ENCODE data around the gene GGA2.
A peak's percentile ranks its signal among the peaks of the same experiment; 100 is the strongest.

Gene GGA2

DNA sequence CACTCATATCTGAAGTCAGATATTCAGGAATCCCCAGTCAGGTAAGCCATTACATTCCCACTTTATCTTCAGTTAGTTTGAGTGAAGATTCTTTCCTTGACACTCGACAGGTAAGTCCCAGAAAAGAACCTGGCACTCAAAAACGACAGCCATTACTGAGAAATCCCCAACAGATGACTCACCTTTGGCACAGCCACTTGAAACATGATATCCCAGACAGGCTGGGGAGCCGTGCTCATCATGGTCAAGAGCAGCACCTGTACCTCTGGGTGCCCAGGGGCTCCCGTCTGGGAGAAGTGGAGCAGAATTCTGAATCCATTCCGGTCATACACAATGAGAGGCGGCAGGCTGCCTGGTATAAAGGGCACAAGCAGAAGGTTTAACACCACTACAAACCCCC is 40.5 kb downstream of the GGA2 start (continued):
- peak; percentile 67 for TF ChIP-seq ZNF600 (tag by site-specific recombination; IDR thresholded peaks at IDR 0.05)
- peak; percentile 92 for TF ChIP-seq SCRT2 (tag by site-specific recombination; IDR thresholded peaks at IDR 0.05)

DNA sequence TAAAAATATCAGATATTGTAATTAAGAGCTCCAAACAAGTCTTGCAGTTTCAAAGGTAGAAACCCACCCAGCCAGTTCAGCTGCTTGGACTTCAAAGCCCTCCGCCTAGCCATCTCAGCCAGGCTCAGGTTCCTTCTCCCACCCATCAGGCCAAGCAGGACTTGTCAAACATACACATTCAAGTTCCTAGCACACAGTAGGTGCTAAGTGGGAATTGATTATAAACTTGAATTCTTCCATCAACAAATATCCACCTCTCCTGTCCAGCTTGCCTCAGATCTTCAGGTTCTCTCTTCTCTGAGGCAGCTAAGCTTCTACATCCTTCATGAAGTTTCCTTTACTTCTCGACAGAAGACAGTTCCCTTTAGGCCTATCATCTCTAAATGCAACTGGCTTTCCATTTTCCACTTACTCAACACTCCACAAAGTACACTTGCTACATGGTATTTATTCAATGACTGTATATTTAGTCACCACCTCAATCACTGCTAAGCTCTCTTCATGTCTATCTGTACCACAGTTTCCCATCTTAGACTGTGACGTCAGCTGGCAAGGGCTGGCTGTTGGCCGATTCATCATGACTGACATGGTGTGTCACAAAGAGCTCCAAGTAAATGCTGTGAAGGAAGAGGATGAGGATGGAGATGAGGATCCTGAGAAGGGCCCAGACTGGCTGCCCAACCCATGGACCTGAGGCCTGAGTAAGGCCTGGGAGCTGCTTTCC is 44.0 kb downstream of the GGA2 start:
- TF ChIP-seq ZNF324 (tag by site-specific recombination; IDR thresholded peaks at IDR 0.05) (no peak), ZBTB48 (tag by site-specific recombination; IDR thresholded peaks at IDR 0.05) (no peak), ZBTB8A (tag by site-specific recombination; IDR thresholded peaks at IDR 0.05) (no peak), RBAK (tag by site-specific recombination; IDR thresholded peaks at IDR 0.05) (no peak), ZIC2 (tag by site-specific recombination; IDR thresholded peaks at IDR 0.05) (no peak)

GRCh38 chr16:23465179-23465578 is 45.1 kb downstream of the GGA2 start:
- H3K9me3 ChIP-seq (ENCODE audit: control insufficient read depth, insufficient read depth, low read depth, low read length): no peaks in the 10 kb centered on the region
- no peak overlapping the region for H3K27ac ChIP-seq (ENCODE audit: extremely low read depth, low read depth, low read length)
- no peak for TF ChIP-seq HOXA7 (CRISPR knock-in tag; IDR thresholded peaks at IDR 0.05; ENCODE audit: borderline replicate concordance)
- TF ChIP-seq ZNF16 (tag by site-specific recombination; IDR thresholded peaks at IDR 0.05; ENCODE audit: low read depth): no peak
- no peak for TF ChIP-seq YY1 (tag by site-specific recombination; IDR thresholded peaks at IDR 0.05)
- TF ChIP-seq, protein P1, sequence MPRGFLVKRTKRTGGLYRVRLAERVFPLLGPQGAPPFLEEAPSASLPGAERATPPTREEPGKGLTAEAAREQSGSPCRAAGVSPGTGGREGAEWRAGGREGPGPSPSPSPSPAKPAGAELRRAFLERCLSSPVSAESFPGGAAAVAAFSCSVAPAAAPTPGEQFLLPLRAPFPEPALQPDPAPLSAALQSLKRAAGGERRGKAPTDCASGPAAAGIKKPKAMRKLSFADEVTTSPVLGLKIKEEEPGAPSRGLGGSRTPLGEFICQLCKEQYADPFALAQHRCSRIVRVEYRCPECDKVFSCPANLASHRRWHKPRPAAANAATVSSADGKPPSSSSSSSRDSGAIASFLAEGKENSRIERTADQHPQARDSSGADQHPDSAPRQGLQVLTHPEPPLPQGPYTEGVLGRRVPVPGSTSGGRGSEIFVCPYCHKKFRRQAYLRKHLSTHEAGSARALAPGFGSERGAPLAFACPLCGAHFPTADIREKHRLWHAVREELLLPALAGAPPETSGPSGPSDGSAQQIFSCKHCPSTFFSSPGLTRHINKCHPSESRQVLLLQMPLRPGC (tag by site-specific recombination; IDR thresholded peaks at IDR 0.05): no peak
- no peak for TF ChIP-seq ZNF707 (tag by site-specific recombination; IDR thresholded peaks at IDR 0.05)
- TF ChIP-seq KLF16 (tag by site-specific recombination; IDR thresholded peaks at IDR 0.05): no peak
- TF ChIP-seq ZBTB48 (tag by site-specific recombination; IDR thresholded peaks at IDR 0.05): no peak
- no peak for TF ChIP-seq GFI1B (tag by site-specific recombination; IDR thresholded peaks at IDR 0.05)
- no peak for TF ChIP-seq ZFP37 (tag by site-specific recombination; IDR thresholded peaks at IDR 0.05)
- TF ChIP-seq ZBTB49 (tag by site-specific recombination; IDR thresholded peaks at IDR 0.05; ENCODE audit: low read depth): no peak
- no peak for TF ChIP-seq ZNF274 (IDR thresholded peaks at IDR 0.05; ENCODE audit: low read length)
- TF ChIP-seq ZNF274 (tag by site-specific recombination; IDR thresholded peaks at IDR 0.05; ENCODE audit: borderline replicate concordance): no peak
- TF ChIP-seq ZNF426 (tag by site-specific recombination; IDR thresholded peaks at IDR 0.05): no peak
- no peak for TF ChIP-seq ZBTB44 (tag by site-specific recombination; IDR thresholded peaks at IDR 0.05)
- TF ChIP-seq ZNF433 (tag by site-specific recombination; IDR thresholded peaks at IDR 0.05; ENCODE audit: low read depth): no peak
- peaks cover 6 to 60% of the 10 kb centered on the region in 2 experiments for H3K36me3 ChIP-seq (ENCODE audit: control insufficient read depth in 2 of 2, insufficient read depth in 1 of 2, low read length in 2 of 2)
- POLR2A ChIA-PET: no interaction called here
- no peak overlapping the region for H3K4me3 ChIP-seq (ENCODE audit: low read depth, low read length)
- CTCF ChIA-PET: no interaction called here
- no peaks in the 10 kb centered on the region for H3K4me1 ChIP-seq (ENCODE audit: control insufficient read depth, insufficient read depth, low read length)

More for the DNA sequence above, 44.0 kb downstream of the GGA2 start:
- ChIA-PET CTCF (no interaction called here), POLR2A (no interaction called here)
- H3K4me1 ChIP-seq (ENCODE audit: control insufficient read depth, insufficient read depth, low read length): no peaks in the 10 kb centered on the region
- H3K36me3 ChIP-seq (ENCODE audit: control insufficient read depth in 2 of 2, insufficient read depth in 1 of 2, low read length in 2 of 2): peaks cover 14 to 69% of the 10 kb centered on the region in 2 experiments
- no peaks in the 10 kb centered on the region for H3K9me3 ChIP-seq (ENCODE audit: control insufficient read depth, insufficient read depth, low read depth, low read length)
- H3K27ac ChIP-seq (ENCODE audit: extremely low read depth, low read depth, low read length): no peak overlapping the region
- H3K4me3 ChIP-seq (ENCODE audit: low read depth, low read length): no peak overlapping the region

Measured in HEK293 (cell line).